ENCODE measurements around the gene SORCS2.

SORCS2 gene

DNA sequence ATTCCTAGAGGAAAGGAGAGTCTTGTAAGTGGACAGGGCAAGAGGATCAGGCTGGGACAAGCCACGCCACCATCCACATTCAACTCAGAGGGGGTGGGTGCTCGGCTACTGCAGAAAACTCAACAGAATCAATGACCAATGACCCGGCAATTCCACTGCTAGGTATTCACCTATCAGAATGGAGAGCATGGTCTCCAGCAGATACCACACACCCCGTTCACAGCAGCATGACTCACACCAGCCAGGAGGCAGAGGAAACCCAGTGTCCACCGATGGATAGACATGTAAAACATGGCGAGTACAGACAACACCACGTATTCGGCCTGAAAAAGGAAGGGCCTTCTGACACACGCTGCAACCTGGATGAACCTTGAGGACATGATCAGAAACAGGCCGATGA, 571.5 kb downstream of the SORCS2 start:
- TF ChIP-seq, protein P1, sequence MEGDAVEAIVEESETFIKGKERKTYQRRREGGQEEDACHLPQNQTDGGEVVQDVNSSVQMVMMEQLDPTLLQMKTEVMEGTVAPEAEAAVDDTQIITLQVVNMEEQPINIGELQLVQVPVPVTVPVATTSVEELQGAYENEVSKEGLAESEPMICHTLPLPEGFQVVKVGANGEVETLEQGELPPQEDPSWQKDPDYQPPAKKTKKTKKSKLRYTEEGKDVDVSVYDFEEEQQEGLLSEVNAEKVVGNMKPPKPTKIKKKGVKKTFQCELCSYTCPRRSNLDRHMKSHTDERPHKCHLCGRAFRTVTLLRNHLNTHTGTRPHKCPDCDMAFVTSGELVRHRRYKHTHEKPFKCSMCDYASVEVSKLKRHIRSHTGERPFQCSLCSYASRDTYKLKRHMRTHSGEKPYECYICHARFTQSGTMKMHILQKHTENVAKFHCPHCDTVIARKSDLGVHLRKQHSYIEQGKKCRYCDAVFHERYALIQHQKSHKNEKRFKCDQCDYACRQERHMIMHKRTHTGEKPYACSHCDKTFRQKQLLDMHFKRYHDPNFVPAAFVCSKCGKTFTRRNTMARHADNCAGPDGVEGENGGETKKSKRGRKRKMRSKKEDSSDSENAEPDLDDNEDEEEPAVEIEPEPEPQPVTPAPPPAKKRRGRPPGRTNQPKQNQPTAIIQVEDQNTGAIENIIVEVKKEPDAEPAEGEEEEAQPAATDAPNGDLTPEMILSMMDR (conservative IDR thresholded peaks at IDR 0.05; ENCODE audit: low read depth, low read length), result no peak
- peak; percentile 93 for DNase-seq (ENCODE audit: low read depth)
- H3K4me3 ChIP-seq (ENCODE audit: low read depth, low read length), result no peak overlapping the region

DNA sequence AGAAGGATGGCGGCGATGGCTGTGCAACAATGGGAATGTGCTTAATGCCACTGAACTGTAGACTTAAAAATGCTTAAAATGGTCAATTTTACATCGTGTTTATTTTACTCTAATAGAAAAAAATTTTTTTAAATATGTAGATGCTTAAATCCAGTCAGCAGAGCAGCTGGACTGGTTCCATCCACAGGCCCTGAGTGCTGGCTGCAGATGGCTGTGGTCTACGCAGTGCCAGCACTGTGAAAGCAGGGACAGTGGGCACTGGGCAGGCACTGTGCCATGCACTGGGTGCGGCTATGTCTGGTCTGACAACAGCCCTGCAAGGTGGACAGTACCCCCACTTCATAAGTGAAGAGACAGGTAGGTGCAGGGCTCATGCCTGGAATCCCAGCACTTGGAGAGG, 572.1 kb downstream of the SORCS2 start:
- no peak overlapping the region for H3K4me3 ChIP-seq (ENCODE audit: low read depth, low read length)
- no peak for DNase-seq (ENCODE audit: low read depth)
- TF ChIP-seq, protein P1 (conservative IDR thresholded peaks at IDR 0.05; ENCODE audit: low read depth, low read length), result no peak

DNA sequence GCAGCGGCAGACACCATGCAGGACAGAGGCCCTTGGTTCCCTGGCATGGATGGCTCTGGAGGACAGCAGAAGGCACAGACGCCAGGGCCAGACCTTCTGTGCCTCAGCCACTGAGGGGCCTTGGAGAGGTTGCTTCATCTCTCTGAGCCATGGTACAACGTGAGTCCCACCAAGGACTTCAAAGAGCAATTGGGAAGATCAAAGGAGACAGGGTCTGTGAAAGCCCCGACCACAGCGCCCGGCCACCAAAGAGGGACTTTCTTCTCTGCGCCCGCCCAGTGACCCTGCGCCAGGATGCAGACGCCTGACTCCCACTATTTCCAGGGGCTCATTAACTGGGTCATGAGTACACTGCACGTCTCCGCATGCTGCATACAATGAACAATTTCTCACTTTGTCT, 573.3 kb downstream of the SORCS2 start:
- H3K4me3 ChIP-seq (ENCODE audit: low read depth, low read length), result no peak overlapping the region
- DNase-seq (ENCODE audit: low read depth), result no peak
- TF ChIP-seq, protein P1 (conservative IDR thresholded peaks at IDR 0.05; ENCODE audit: low read depth, low read length), result no peak

DNA sequence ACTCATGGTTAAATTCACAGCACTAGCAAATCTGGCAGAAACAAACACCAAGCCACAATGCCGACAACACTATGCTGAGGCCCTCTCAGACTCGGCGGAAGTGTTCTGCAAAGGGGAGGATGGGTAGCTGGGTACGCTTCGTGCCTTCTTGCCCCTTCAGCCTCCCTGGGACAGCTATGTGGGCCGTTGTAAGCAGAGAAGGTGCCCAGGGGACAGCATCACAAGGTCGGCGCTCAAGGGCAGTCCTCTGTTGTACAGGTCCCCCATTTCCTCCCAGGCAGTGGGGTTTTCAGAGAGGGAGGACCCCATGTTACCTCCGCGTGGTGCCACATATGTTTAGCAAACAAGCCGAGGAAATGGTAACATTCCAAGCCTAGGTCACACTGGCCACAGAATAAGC, 573.7 kb downstream of the SORCS2 start:
- TF ChIP-seq, protein P1 (conservative IDR thresholded peaks at IDR 0.05; ENCODE audit: low read depth, low read length), result no peak
- H3K4me3 ChIP-seq (ENCODE audit: low read depth, low read length), result no peak overlapping the region
- no peak for DNase-seq (ENCODE audit: low read depth)

DNA sequence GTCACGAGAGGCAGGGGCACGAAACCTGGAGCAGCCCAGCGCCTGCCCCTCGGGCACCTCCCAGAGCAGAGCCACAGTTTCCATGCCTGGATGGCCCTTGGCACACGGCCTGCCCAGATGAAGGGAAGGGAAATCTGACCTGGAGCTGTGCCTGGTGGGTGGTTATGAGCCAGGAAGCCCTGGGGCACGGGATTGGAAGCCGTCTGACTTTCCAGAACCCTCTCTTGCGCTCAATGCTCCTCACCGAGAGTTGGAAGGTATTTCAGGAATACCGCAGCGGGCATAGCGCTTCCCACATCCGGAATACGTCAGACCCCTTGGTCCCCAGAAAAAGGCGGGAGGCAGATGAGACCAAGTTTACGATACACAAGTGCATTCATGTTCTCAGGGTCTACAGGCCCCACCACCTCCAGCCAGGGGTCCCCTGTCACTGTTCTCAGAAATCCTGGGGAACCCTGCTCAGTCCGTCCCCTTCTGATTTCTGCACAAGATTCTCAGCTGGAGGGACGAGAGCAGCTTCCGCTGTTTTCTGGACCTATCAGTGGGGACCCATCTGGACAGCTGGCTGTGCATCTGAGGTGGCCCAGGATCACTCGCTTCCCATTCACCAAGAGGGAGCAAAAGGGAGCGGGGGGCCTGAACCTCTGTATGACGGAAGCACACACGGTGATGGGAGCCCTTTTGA, 574.5 kb downstream of the SORCS2 start:
- H3K4me3 ChIP-seq (ENCODE audit: low read depth, low read length), result no peak overlapping the region
- TF ChIP-seq, protein P1 (conservative IDR thresholded peaks at IDR 0.05; ENCODE audit: low read depth, low read length), result no peak
- no peak for DNase-seq (ENCODE audit: low read depth)

DNA sequence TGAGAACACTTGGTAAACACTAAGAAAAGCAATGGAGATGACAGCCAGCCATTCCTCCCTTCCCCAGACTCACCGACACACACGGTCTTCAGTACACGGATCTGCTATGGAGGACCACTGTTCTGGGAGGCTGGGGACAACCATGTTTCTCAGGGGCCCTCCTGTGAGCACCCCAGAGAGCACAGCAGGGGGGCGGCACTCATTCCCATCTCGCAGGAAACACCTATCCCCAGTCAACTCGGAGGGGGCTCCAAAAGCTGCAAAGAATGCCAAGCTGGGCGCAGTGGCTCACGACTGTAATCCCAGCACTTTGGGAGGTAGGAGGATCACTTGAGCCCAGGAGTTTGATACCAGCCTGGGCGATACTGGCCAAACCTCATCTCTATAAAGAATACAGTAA, 575.2 kb downstream of the SORCS2 start:
- DNase-seq (ENCODE audit: low read depth), result no peak
- no peak overlapping the region for H3K4me3 ChIP-seq (ENCODE audit: low read depth, low read length)
- TF ChIP-seq, protein P1 (conservative IDR thresholded peaks at IDR 0.05; ENCODE audit: low read depth, low read length), result no peak

DNA sequence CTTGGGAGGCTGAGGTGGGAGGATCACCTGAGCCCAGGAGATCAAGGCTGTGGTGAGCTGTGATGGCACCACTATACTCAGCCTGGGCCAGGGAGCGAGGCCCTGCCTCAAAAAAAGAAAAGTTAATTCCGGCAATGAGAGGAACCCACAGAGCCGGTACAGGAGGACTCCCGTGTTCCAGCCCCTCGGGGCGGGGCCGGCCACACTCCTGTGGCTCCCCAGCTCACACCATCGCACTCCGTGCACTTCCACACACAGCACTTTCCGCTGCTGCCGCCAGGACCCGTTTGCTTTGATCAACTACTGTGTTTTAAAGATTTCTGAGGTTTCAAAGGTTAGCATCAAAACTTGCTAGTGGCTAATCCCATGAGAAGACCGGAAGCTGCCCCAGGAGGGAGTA, 575.6 kb downstream of the SORCS2 start:
- TF ChIP-seq, protein P1 (conservative IDR thresholded peaks at IDR 0.05; ENCODE audit: low read depth, low read length), result no peak
- no peak overlapping the region for H3K4me3 ChIP-seq (ENCODE audit: low read depth, low read length)
- no peak for DNase-seq (ENCODE audit: low read depth)

Measured in choroid plexus epithelial cell (primary cell).